Transverse colon (tissue), 4 donors: ENCODE measurements around the gene FAM13C. TPM values are rescaled to one million over a fixed set of nuclear protein-coding genes. Genes with fewer than 3 reads are reported as not detected.

ENCODE experiments used
- DNase-seq: peaks from one replicate; pipeline ENCODE4 v3.0.0-alpha.2; 2019
- H3K27ac ChIP-seq, 4 donors: fragments of 200-600 bp; sonication (generic); 2 replicates each; pipeline ENCODE4 v1.5.1; 2016 to 2018; ENCODE audit warnings: inconsistent platforms in 4 of 4
- H3K27me3 ChIP-seq: fragments of 200-600 bp; sonication (generic); 2 replicates; pipeline ENCODE4 v1.5.1; 2017; ENCODE audit warnings: inconsistent platforms
- H3K36me3 ChIP-seq, 4 donors: fragments of 200-600 bp; sonication (generic); 2 replicates each; pipeline ENCODE4 v1.5.1; 2017 to 2019; ENCODE audit warnings: inconsistent platforms in 4 of 4
- H3K4me1 ChIP-seq, 4 donors: fragments of 200-600 bp; sonication (generic); 2 replicates each; pipeline ENCODE4 v1.5.1; 2017 to 2020; ENCODE audit warnings: inconsistent platforms in 4 of 4
- H3K4me3 ChIP-seq, 4 donors: fragments of 200-600 bp; sonication (generic); 1 replicate in 1 of 4; 2 replicates in 3 of 4; pipeline versions ENCODE4 v1.5.1 to v1.6.1; 2017 to 2019; ENCODE audit warnings: inconsistent platforms in 4 of 4
- H3K9me3 ChIP-seq, 2 donors: fragments of 200-600 bp; sonication (generic); 2 replicates each; pipeline ENCODE4 v1.5.1; 2017 to 2019; ENCODE audit warnings: inconsistent platforms in 2 of 2
- CTCF ChIP-seq, 5 experiments: fragments of 200-600 bp in 3 of 5; fragments of 450-650 bp in 2 of 5; sonication (generic) in 3 of 5; IDR thresholded peaks; 1 replicate in 2 of 5; 2 replicates in 3 of 5; pipeline ENCODE4 v1.5.1; 2016 to 2017; ENCODE audit warnings: antibody characterized with exemption in 5 of 5, inconsistent platforms in 3 of 5, mild to moderate bottlenecking in 2 of 5, moderate library complexity in 1 of 5
- EP300 ChIP-seq: sonication (generic); formaldehyde crosslinking; IDR thresholded peaks from one replicate; pipeline ENCODE4 v1.6.1; 2017; ENCODE audit warnings: antibody characterized with exemption, low read depth
- POLR2A ChIP-seq: fragments of 450-650 bp; IDR thresholded peaks from one replicate; pipeline ENCODE4 v1.6.1; 2016; ENCODE audit warnings: antibody characterized with exemption, mild to moderate bottlenecking, moderate library complexity
- POLR2AphosphoS5 ChIP-seq, 3 donors: sonication (generic); formaldehyde crosslinking; IDR thresholded peaks; one replicate each; pipeline ENCODE4 v1.6.1; 2016; ENCODE audit warnings: antibody characterized with exemption in 3 of 3
- whole genome bisulfite sequencing, 2 donors: methylation state at CpG; one replicate each; pipeline ENCODE4 v1.1.5; 2018; ENCODE audit warnings: low coverage in 1 of 2; 5-methylcytosine and 5-hydroxymethylcytosine counted together
- in situ Hi-C, 4 donors: fragments of 200-750 bp; cut with MboI; loops; one replicate each; pipeline versions ENCODE4 v1.15.0 to v1.15.1; 2017; ENCODE audit warnings: low sequenced_read_pairs in 3 of 4, low pct_ligation_motif_present in 1 of 4, low pct_unique_long_range_greater_than_20kb in 1 of 4
- intact Hi-C: fragments of 100-400 bp; cut with DNase I; formaldehyde crosslinking; loops from one replicate; pipeline ENCODE4 v1.15.1; 2023; ENCODE audit warnings: low total_unique reads
- total RNA-seq, 4 donors: library from RNA; depleted of rRNA; stranded (reverse); fragments of >200 nt; gene quantifications; one replicate each; pipeline ENCODE4 v1.1.0, GENCODE V29; 2016

The FAM13C gene
- total RNA-seq, 4 donors from 2014 or later, result 5.6 to 9.7 (median 6.1) TPM

GRCh38 chr10:59252491-59252890 lies 109.9 kb downstream of the FAM13C start:
- Histone ChIP-seq H3K9me3 (no peaks in the 10 kb centered on the region), H3K4me3 (no peak overlapping the region), H3K36me3 (no peaks in the 10 kb centered on the region), H3K27me3 (no peaks in the 10 kb centered on the region), H3K27ac (no peak overlapping the region), H3K4me1 (no peaks in the 10 kb centered on the region)
- intact Hi-C loops (no loop called here), in situ Hi-C loops (no loop called here)
- no peak for DNase-seq
- TF ChIP-seq EP300 (no peak), POLR2A (no peak), CTCF (IDR thresholded peaks at IDR 0.05) (no peak), POLR2AphosphoS5 (IDR thresholded peaks at IDR 0.05) (no peak)

- intact Hi-C loops (loop anchor here (10.0 kb wide), 1 partner anchor 379 kb away; no protein-coding TSS in a partner anchor), in situ Hi-C loops (loop anchor here (10.0 to 25.0 kb wide), 8 partner anchors 342 to 792 kb away; no protein-coding TSS in a partner anchor)
- TF ChIP-seq POLR2AphosphoS5 (IDR thresholded peaks at IDR 0.05) (no peak), CTCF (IDR thresholded peaks at IDR 0.05) (no peak), POLR2A (no peak), EP300 (no peak)
- no peak overlapping the region for H3K27ac ChIP-seq
- no peaks in the 10 kb centered on the region for H3K36me3 ChIP-seq
- H3K4me3 ChIP-seq, result no peak overlapping the region
- no peak for DNase-seq
- H3K9me3 ChIP-seq, result no peaks in the 10 kb centered on the region
- H3K27me3 ChIP-seq, result no peaks in the 10 kb centered on the region
- 68 to 86% methylated on average over 1 of the region's 1 CpG for WGBS, 2 donors
- no peaks in the 10 kb centered on the region for H3K4me1 ChIP-seq
Measured at GRCh38 chr10:59245686-59246085, 116.7 kb downstream of the FAM13C start.

- in situ Hi-C loops, result loop anchor here (10.0 to 25.0 kb wide), 8 partner anchors 342 to 792 kb away; no protein-coding TSS in a partner anchor
- H3K36me3 ChIP-seq, result no peaks in the 10 kb centered on the region
- intact Hi-C loops, result loop anchor here (10.0 kb wide), 1 partner anchor 380 kb away; no protein-coding TSS in a partner anchor
- TF ChIP-seq POLR2AphosphoS5 (IDR thresholded peaks at IDR 0.05) (no peak), EP300 (no peak), POLR2A (no peak), CTCF (IDR thresholded peaks at IDR 0.05) (no peak)
- H3K9me3 ChIP-seq, result no peaks in the 10 kb centered on the region
- no peaks in the 10 kb centered on the region for H3K4me1 ChIP-seq
- H3K4me3 ChIP-seq, result no peak overlapping the region
- 93 to 100% methylated on average over 1 of the region's 1 CpG for WGBS, 2 donors
- H3K27me3 ChIP-seq, result no peaks in the 10 kb centered on the region
- H3K27ac ChIP-seq, result no peak overlapping the region
- DNase-seq, result no peak
Measured at GRCh38 chr10:59244871-59245270, 117.5 kb downstream of the FAM13C start.

GRCh38 chr10:59243611-59244195 lies 118.6 kb downstream of the FAM13C start:
- no peak for DNase-seq
- H3K4me3 ChIP-seq, result no peak overlapping the region
- H3K36me3 ChIP-seq, result no peaks in the 10 kb centered on the region
- WGBS, 2 donors, result 70 to 91% methylated on average over 2 of the region's 2 CpGs
- intact Hi-C loops, result loop anchor here (10.0 kb wide), 1 partner anchor 381 kb away; no protein-coding TSS in a partner anchor
- in situ Hi-C loops, result loop anchor here (10.0 to 25.0 kb wide), 8 partner anchors 344 to 794 kb away; no protein-coding TSS in a partner anchor
- no peak for TF ChIP-seq POLR2A
- no peak for TF ChIP-seq EP300
- no peak for TF ChIP-seq CTCF (IDR thresholded peaks at IDR 0.05)
- TF ChIP-seq POLR2AphosphoS5 (IDR thresholded peaks at IDR 0.05), result no peak
- no peak overlapping the region for H3K27ac ChIP-seq
- no peaks in the 10 kb centered on the region for H3K27me3 ChIP-seq
- no peaks in the 10 kb centered on the region for H3K4me1 ChIP-seq
- no peaks in the 10 kb centered on the region for H3K9me3 ChIP-seq
